Omental fat pad (tissue), 4 donors: ENCODE data around the gene FOXP1. TPM values are rescaled to one million over a fixed set of nuclear protein-coding genes. Genes with fewer than 3 reads are reported as not detected.

Experiments
- ATAC-seq: fragments of 150-250 bp; one replicate; pipeline ENCODE4 v1.9.1; 2016; ENCODE audit warnings: mild to moderate bottlenecking, moderate library complexity; ENCODE audit not compliant: low FRiP score
- DNase-seq: peaks from one replicate; pipeline ENCODE4 v3.0.0-alpha.2; 2019; ENCODE audit warnings: low spot score
- total RNA-seq, 4 donors: library from RNA; depleted of rRNA; stranded (reverse); fragments of >200 nt; gene quantifications; one replicate each; pipeline ENCODE4 v1.1.0, GENCODE V29; 2016
- TF ChIP-seq, protein P1 (sequence below), 3 donors: fragments of 450-650 bp; IDR thresholded peaks; one replicate each; pipeline ENCODE4 v1.5.1; 2016 to 2017; ENCODE audit warnings: antibody characterized with exemption in 3 of 3, mild to moderate bottlenecking in 3 of 3, moderate library complexity in 2 of 3

Gene FOXP1
- total RNA-seq, 4 donors from 2014 or later, result 72.4 to 128 (median 76.7) TPM

GRCh38 chr3:71066849-71067261 lies 516.7 kb downstream of the FOXP1 start:
- DNase-seq, result no peak
- TF ChIP-seq, protein P1, sequence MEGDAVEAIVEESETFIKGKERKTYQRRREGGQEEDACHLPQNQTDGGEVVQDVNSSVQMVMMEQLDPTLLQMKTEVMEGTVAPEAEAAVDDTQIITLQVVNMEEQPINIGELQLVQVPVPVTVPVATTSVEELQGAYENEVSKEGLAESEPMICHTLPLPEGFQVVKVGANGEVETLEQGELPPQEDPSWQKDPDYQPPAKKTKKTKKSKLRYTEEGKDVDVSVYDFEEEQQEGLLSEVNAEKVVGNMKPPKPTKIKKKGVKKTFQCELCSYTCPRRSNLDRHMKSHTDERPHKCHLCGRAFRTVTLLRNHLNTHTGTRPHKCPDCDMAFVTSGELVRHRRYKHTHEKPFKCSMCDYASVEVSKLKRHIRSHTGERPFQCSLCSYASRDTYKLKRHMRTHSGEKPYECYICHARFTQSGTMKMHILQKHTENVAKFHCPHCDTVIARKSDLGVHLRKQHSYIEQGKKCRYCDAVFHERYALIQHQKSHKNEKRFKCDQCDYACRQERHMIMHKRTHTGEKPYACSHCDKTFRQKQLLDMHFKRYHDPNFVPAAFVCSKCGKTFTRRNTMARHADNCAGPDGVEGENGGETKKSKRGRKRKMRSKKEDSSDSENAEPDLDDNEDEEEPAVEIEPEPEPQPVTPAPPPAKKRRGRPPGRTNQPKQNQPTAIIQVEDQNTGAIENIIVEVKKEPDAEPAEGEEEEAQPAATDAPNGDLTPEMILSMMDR (IDR thresholded peaks at IDR 0.05), result no peak
- no peak for ATAC-seq

DNA sequence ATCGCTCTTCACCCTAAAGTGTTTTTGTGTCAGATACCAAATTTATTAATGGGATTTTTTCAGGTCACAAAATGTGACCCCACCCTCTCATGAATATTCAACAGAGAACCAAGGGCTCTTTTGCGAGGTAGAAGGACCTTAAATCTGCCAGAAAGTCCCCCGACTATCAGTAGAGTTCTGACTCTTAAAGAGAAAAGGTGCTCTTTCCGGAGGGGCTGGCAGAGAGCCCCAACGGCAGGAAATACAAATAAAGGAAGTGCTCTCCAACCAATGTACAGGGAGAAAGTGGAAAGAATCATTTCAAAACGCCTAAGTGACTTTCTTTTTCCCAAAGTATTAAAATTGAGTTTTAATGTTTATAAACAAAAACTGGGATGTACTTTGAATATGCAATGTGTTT lies 517.2 kb downstream of the FOXP1 start:
- no peak for ATAC-seq
- no peak for DNase-seq
- TF ChIP-seq, protein P1 (IDR thresholded peaks at IDR 0.05), result no peak

DNA sequence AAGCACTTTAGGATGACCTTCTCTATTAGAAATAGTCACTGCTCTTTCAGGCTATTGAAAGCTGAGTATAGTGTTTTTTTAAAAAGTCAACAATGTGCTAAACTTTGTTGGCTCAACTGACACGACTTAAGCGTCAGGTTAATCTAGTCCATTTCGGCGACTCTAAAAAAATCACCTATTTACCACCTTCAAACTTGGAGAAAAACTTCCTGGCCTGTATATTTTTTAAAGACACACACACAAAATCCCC lies 517.8 kb downstream of the FOXP1 start:
- no peak for ATAC-seq
- TF ChIP-seq, protein P1 (IDR thresholded peaks at IDR 0.05), result no peak
- no peak for DNase-seq

DNA sequence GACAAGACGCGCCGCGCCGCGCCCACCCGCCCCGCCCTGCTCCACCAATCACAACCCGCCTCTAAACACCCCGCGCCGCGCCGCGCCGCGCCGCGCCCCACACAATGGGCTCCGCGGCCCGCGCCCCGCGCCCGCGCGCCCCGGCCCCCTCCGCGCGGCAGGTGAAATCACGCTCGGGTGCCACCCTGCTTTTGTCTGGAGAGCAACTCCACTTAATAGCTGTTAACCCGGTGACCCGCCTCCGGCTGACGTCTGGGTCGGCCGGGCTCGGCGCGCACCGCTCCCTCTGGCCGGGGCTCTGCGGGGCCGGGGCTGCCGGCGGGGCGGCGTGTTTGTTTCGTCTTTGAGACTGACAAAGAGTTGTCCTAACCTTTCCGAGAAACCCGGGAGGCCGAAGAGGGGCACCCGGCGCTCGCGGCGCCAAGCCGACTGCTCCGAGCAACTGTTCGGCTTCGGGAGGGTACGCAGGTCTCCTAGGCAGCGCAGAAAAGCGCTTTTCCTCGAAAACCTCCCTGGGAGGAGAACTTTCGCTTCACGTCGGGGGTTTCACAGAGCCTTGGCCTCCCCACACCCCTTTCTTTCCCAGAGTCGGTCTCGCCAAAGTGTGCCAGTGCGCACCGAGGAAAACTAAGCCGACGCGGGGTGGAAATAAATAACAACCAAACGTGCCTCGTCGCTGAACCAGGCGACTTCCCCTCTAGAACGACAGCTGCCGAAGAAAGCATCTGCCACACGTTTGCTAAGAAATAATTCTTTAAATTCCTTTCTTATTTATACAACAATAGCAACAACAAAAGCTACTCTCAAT lies 518.4 kb downstream of the FOXP1 start:
- ATAC-seq, result peak; percentile 70
- TF ChIP-seq, protein P1 (IDR thresholded peaks at IDR 0.05), result no peak
- DNase-seq, result no peak

DNA sequence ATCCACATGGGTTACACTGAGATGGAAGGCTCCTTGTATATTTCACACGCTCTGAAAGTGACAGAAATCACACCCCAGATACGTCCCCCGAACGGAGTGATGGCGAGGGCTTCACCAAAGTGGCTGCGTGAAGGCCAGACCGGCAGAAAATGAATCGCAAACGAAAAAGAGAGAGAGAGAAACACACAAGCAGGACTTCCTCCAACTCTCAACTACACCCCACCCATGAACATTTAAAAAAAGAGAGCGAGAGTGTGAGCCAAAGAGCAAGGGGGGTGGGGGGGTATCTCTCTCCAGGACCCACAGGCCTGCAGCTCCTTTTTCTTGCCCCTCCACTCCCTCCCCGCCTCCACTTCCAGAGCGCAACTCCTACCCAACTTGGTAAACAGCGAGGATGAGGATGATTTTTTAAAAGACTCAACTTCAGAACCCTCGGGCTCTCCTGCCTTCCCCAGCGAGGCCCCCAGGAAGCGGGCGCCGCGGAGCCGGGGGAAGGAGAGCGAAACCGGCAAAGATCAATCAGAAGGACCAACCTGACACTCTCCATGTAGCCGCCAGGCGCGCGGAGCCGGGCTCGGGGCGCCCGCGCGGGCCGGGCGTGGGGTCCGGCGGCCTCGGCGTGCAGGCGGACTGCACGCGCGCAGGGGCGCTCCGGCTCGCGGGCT lies 519.1 kb downstream of the FOXP1 start:
- TF ChIP-seq, protein P1 (IDR thresholded peaks at IDR 0.05), result no peak
- no peak for DNase-seq
- ATAC-seq, result peak; percentile 35

DNA sequence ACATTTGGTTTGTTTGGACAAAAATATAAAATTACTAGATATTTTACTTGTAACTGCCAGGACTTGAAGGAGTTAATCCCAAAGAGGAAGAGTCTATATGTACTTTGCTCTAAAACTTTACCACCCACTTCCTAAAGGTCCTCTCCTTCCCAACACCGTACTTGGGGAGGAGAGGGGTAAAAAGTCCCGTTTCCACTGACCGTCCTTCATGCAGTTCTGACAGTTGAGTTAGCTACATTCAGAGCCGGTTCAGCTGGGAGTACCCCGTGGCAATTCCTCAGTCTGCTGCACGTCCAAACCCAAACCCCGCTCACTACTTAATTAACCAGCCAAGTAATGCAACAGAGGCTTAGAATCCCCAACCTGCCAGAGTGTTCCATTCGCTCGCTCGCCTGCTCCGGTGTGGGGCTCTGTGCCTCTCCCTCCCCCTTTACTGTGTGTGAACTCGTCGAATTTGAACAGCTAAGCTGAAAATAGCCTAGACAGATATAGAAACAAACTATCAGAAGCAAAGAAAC lies 519.7 kb downstream of the FOXP1 start:
- ATAC-seq, result peak; percentile 63
- DNase-seq, result no peak
- TF ChIP-seq, protein P1 (IDR thresholded peaks at IDR 0.05), result no peak
